ENCODE measurements around the gene CDH13.

Gene CDH13

GRCh38 chr16:83826146-83826913 lies 1199.6 kb downstream of the CDH13 start (continued):
- no peak for TF ChIP-seq PRDM6 (tag by site-specific recombination; IDR thresholded peaks at IDR 0.05)
- TF ChIP-seq ZNF645 (tag by site-specific recombination; IDR thresholded peaks at IDR 0.05) = no peak
- TF ChIP-seq GLIS1 (tag by site-specific recombination; IDR thresholded peaks at IDR 0.05) = peak; percentile 41
- no peak for TF ChIP-seq ZNF202 (tag by site-specific recombination; IDR thresholded peaks at IDR 0.05; ENCODE audit: borderline replicate concordance)
- peak; percentile 34; the same call in 1 of the 2 replicates for TF ChIP-seq ZFHX2 (tag by site-specific recombination; conservative IDR thresholded peaks at IDR 0.05)
- no peak for TF ChIP-seq ZNF610 (tag by site-specific recombination; IDR thresholded peaks at IDR 0.05; ENCODE audit: borderline replicate concordance)
- TF ChIP-seq HOXC10 (CRISPR knock-in tag; IDR thresholded peaks at IDR 0.05) = no peak
- no peak for TF ChIP-seq OSR2 (tag by site-specific recombination; IDR thresholded peaks at IDR 0.05)
- peak; percentile 89 for TF ChIP-seq ZNF654 (tag by site-specific recombination; IDR thresholded peaks at IDR 0.05; ENCODE audit: low read depth)
- 0 out of 2 replicates have a peak, but pooled peaks have one; percentile 9 for TF ChIP-seq ZNF335 (tag by site-specific recombination; conservative IDR thresholded peaks at IDR 0.05)
- TF ChIP-seq SETDB1 (IDR thresholded peaks at IDR 0.05; ENCODE audit: insufficient read length, low read length) = no peak
- TF ChIP-seq ZBTB17 (tag by site-specific recombination; IDR thresholded peaks at IDR 0.05) = no peak
- peak; percentile 35; the same call in 1 of the 2 replicates for TF ChIP-seq KLF8 (tag by site-specific recombination; IDR thresholded peaks at IDR 0.05)
- no peak for TF ChIP-seq ZNF175 (tag by site-specific recombination; IDR thresholded peaks at IDR 0.05)
- no peak for TF ChIP-seq ZNF544 (tag by site-specific recombination; IDR thresholded peaks at IDR 0.05)
- no peak for TF ChIP-seq ZFP41 (tag by site-specific recombination; IDR thresholded peaks at IDR 0.05; ENCODE audit: borderline replicate concordance)
- no peak for TF ChIP-seq AEBP2 (tag by site-specific recombination; IDR thresholded peaks at IDR 0.05; ENCODE audit: borderline replicate concordance)
- TF ChIP-seq ZNF488 (tag by site-specific recombination; IDR thresholded peaks at IDR 0.05) = no peak

- H3K27ac ChIP-seq (ENCODE audit: extremely low read depth, low read depth, low read length) = no peak overlapping the region
- TF ChIP-seq MZF1 (tag by site-specific recombination; IDR thresholded peaks at IDR 0.05; ENCODE audit: borderline replicate concordance) = no peak
- TF ChIP-seq SP2 (tag by site-specific recombination; IDR thresholded peaks at IDR 0.05) = no peak
- no peak for TF ChIP-seq ZNF488 (tag by site-specific recombination; IDR thresholded peaks at IDR 0.05)
- no peak for TF ChIP-seq AEBP2 (tag by site-specific recombination; IDR thresholded peaks at IDR 0.05; ENCODE audit: borderline replicate concordance)
- TF ChIP-seq ZNF221 (tag by site-specific recombination; IDR thresholded peaks at IDR 0.05; ENCODE audit: borderline replicate concordance) = no peak
- TF ChIP-seq ZNF146 (tag by site-specific recombination; IDR thresholded peaks at IDR 0.05) = no peak
- no peak for TF ChIP-seq ZNF791 (tag by site-specific recombination; IDR thresholded peaks at IDR 0.05)
- no peak for TF ChIP-seq ZBTB7A (tag by site-specific recombination; IDR thresholded peaks at IDR 0.05; ENCODE audit: low read depth)
- no peak for TF ChIP-seq TCF7L2 (IDR thresholded peaks at IDR 0.05; ENCODE audit: borderline replicate concordance, low read depth, low read length)
- TF ChIP-seq ZNF548 (tag by site-specific recombination; IDR thresholded peaks at IDR 0.05) = no peak
- no peak for TF ChIP-seq ZNF626 (tag by site-specific recombination; IDR thresholded peaks at IDR 0.05)
- TF ChIP-seq ZNF10 (tag by site-specific recombination; IDR thresholded peaks at IDR 0.05) = no peak
- no peak for TF ChIP-seq GLIS2 (tag by site-specific recombination; IDR thresholded peaks at IDR 0.05)
- H3K4me3 ChIP-seq (ENCODE audit: low read depth, low read length) = no peak overlapping the region
- CTCF ChIA-PET = no interaction called here
- no peaks in the 10 kb centered on the region; the same call in 1 of the 2 replicates for H3K4me1 ChIP-seq (ENCODE audit: control insufficient read depth, insufficient read depth, low read length)
- H3K36me3 ChIP-seq (ENCODE audit: control insufficient read depth in 2 of 2, insufficient read depth in 1 of 2, low read length in 2 of 2) = no peaks in the 10 kb centered on the region
- H3K9me3 ChIP-seq (ENCODE audit: control insufficient read depth, insufficient read depth, low read depth, low read length) = no peaks in the 10 kb centered on the region
- POLR2A ChIA-PET = no interaction called here
Measured at GRCh38 chr16:83830091-83830768, 1203.5 kb downstream of the CDH13 start.

Data from HEK293 (cell line).